Measurements from ENCODE around the gene SETX. TPM values are rescaled to one million over a fixed set of nuclear protein-coding genes. Genes with fewer than 3 reads are reported as not detected.

The SETX gene
- polyA plus RNA-seq, 1 experiment = 31.5 TPM

- Histone ChIP-seq H3K9me3 (ENCODE audit: control insufficient read depth, insufficient read depth, low read length) (no peaks in the 10 kb centered on the region; the same call in 1 of the 2 replicates), H3K27ac (ENCODE audit: low read depth, low read length) (no peak overlapping the region), H3K27me3 (ENCODE audit: control insufficient read depth, insufficient read depth, low read length) (peaks cover 35% of the 10 kb centered on the region), H3K4me3 (ENCODE audit: low read depth, low read length) (no peak overlapping the region)
- CTCF ChIA-PET = interaction anchor here (1.8 to 5.2 kb wide), 2 partner anchors 8 to 482 kb away, joined by 8 to 22 read pairs; no protein-coding TSS in a partner anchor
- TF ChIP-seq, protein P1, sequence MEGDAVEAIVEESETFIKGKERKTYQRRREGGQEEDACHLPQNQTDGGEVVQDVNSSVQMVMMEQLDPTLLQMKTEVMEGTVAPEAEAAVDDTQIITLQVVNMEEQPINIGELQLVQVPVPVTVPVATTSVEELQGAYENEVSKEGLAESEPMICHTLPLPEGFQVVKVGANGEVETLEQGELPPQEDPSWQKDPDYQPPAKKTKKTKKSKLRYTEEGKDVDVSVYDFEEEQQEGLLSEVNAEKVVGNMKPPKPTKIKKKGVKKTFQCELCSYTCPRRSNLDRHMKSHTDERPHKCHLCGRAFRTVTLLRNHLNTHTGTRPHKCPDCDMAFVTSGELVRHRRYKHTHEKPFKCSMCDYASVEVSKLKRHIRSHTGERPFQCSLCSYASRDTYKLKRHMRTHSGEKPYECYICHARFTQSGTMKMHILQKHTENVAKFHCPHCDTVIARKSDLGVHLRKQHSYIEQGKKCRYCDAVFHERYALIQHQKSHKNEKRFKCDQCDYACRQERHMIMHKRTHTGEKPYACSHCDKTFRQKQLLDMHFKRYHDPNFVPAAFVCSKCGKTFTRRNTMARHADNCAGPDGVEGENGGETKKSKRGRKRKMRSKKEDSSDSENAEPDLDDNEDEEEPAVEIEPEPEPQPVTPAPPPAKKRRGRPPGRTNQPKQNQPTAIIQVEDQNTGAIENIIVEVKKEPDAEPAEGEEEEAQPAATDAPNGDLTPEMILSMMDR (IDR thresholded peaks at IDR 0.05; ENCODE audit: low read depth, low read length) = no peak
- POLR2A ChIA-PET = no interaction called here
- DNase-seq (ENCODE audit: low read depth, low spot score) = no peak
Measured at GRCh38 chr9:132244582-132245455, 110.0 kb downstream of the SETX start.

- Histone ChIP-seq H3K9me3 (ENCODE audit: control insufficient read depth, insufficient read depth, low read length) (no peaks in the 10 kb centered on the region; the same call in 1 of the 2 replicates), H3K27me3 (ENCODE audit: control insufficient read depth, insufficient read depth, low read length) (peaks cover 46% of the 10 kb centered on the region), H3K27ac (ENCODE audit: low read depth, low read length) (no peak overlapping the region), H3K4me3 (ENCODE audit: low read depth, low read length) (no peak overlapping the region)
- no peak for DNase-seq (ENCODE audit: low read depth, low spot score)
- POLR2A ChIA-PET = no interaction called here
- TF ChIP-seq, protein P1 (IDR thresholded peaks at IDR 0.05; ENCODE audit: low read depth, low read length) = no peak
- CTCF ChIA-PET = interaction anchor here (1.6 kb wide), 1 partner anchor 19 kb away, joined by 4 read pairs; no protein-coding TSS in a partner anchor
Measured at GRCh38 chr9:132243156-132244074, 111.4 kb downstream of the SETX start.

GRCh38 chr9:132242621-132243155 is 112.1 kb downstream of the SETX start:
- peak overlapping the region; percentile 62 for H3K4me3 ChIP-seq (ENCODE audit: low read depth, low read length)
- H3K9me3 ChIP-seq (ENCODE audit: control insufficient read depth, insufficient read depth, low read length) = no peaks in the 10 kb centered on the region; the same call in 1 of the 2 replicates
- H3K27ac ChIP-seq (ENCODE audit: low read depth, low read length) = no peak overlapping the region
- POLR2A ChIA-PET = no interaction called here
- peaks cover 48% of the 10 kb centered on the region for H3K27me3 ChIP-seq (ENCODE audit: control insufficient read depth, insufficient read depth, low read length)
- no peak for DNase-seq (ENCODE audit: low read depth, low spot score)
- TF ChIP-seq, protein P1 (IDR thresholded peaks at IDR 0.05; ENCODE audit: low read depth, low read length) = no peak
- CTCF ChIA-PET = interaction anchor here (1.6 kb wide), 1 partner anchor 20 kb away, joined by 4 read pairs; no protein-coding TSS in a partner anchor

DNA sequence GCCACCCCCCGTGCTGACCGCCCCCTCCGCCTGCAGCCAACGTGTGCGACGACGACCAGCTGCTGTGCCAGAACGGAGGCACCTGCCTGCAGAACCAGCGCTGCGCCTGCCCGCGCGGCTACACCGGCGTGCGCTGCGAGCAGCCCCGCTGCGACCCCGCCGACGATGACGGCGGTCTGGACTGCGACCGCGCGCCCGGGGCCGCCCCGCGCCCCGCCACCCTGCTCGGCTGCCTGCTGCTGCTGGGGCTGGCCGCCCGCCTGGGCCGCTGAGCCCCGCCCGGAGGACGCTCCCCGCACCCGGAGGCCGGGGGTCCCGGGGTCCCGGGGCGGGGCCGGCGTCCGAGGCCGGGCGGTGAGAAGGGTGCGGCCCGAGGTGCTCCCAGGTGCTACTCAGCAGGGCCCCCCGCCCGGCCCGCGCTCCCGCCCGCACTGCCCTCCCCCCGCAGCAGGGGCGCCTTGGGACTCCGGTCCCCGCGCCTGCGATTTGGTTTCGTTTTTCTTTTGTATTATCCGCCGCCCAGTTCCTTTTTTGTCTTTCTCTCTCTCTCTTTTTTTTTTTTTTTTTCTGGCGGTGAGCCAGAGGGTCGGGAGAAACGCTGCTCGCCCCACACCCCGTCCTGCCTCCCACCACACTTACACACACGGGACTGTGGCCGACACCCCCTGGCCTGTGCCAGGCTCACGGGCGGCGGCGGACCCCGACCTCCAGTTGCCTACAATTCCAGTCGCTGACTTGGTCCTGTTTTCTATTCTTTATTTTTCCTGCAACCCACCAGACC is 112.8 kb downstream of the SETX start:
- CTCF ChIA-PET = interaction anchor here (1.0 kb wide), 1 partner anchor 73 kb away, joined by 3 read pairs; no protein-coding TSS in a partner anchor
- H3K4me3 ChIP-seq (ENCODE audit: low read depth, low read length) = peak overlapping the region; percentile 62
- POLR2A ChIA-PET = no interaction called here
- no peak for DNase-seq (ENCODE audit: low read depth, low spot score)
- no peak overlapping the region for H3K27ac ChIP-seq (ENCODE audit: low read depth, low read length)
- TF ChIP-seq, protein P1 (IDR thresholded peaks at IDR 0.05; ENCODE audit: low read depth, low read length) = no peak
- H3K27me3 ChIP-seq (ENCODE audit: control insufficient read depth, insufficient read depth, low read length) = peaks cover 53% of the 10 kb centered on the region
- H3K9me3 ChIP-seq (ENCODE audit: control insufficient read depth, insufficient read depth, low read length) = no peaks in the 10 kb centered on the region; the same call in 1 of the 2 replicates

Data from AG04450 (cell line).